IMR-90 (cell line): ENCODE data around the gene PKP4. TPM values are rescaled to one million over a fixed set of nuclear protein-coding genes. Genes with fewer than 3 reads are reported as not detected.
A peak's percentile ranks its signal among the peaks of the same experiment; 100 is the strongest.

Experiments
- ATAC-seq: fragments of 200-7000 bp; cut with Tn5 transposase; 2 replicates; pipeline ENCODE4 v1.9.1; 2020; ENCODE audit warnings: low read depth, mild to moderate bottlenecking, moderate library complexity
- BruUV-seq: library from RNA; stranded (reverse); fragments of 400-500 nt; replicated peaks from 2 replicates; lab custom pipeline; 2021; lab: Mats Ljungman, UMichigan
- CTCF ChIA-PET: fragments of 300-600 bp; formaldehyde crosslinking; extraction: SDS; loops from one replicate; lab custom pipeline; 2021; ENCODE audit warnings: antibody characterized with exemption; lab: Yijun Ruan, JAX
- POLR2A ChIA-PET: fragments of 300-600 bp; sonication (Branson Sonifier 250); formaldehyde crosslinking; loops from one replicate; lab custom pipeline; 2022; ENCODE audit warnings: antibody characterized with exemption; ENCODE audit not compliant: unreplicated experiment; lab: Charles Lee
- DNase-seq: peaks from one replicate; pipeline ENCODE4 v3.0.0; 2013
- H2AFZ ChIP-seq: replicated peaks from 2 replicates; pipeline ENCODE3; 2013; ENCODE audit warnings: low read length, mild to moderate bottlenecking; ENCODE audit not compliant: poor library complexity
- H2AK5ac ChIP-seq: 2 replicates; pipeline ENCODE4 v1.6.1; 2013; ENCODE audit warnings: low read depth, low read length, inconsistent platforms
- H2AK9ac ChIP-seq: replicated peaks from 2 replicates; pipeline ENCODE3; 2013; ENCODE audit warnings: mild to moderate bottlenecking, low read depth, low read length, moderate library complexity; ENCODE audit not compliant: poor library complexity
- H2BK120ac ChIP-seq: 2 replicates; pipeline ENCODE4 v1.6.1; 2013; ENCODE audit warnings: low read depth, low read length, inconsistent platforms
- H2BK15ac ChIP-seq: 3 replicates; pipeline ENCODE4 v1.6.1; 2013; ENCODE audit warnings: low read depth, low read length, inconsistent platforms
- H2BK20ac ChIP-seq: 2 replicates; pipeline ENCODE4 v1.6.1; 2013; ENCODE audit warnings: low read depth, mild to moderate bottlenecking, inconsistent platforms, low read length, moderate library complexity
- H2BK5ac ChIP-seq: 2 replicates; pipeline ENCODE4 v1.6.1; 2013; ENCODE audit warnings: mild to moderate bottlenecking, low read depth, low read length, inconsistent platforms; ENCODE audit not compliant: poor library complexity, severe bottlenecking
- H3K14ac ChIP-seq: replicated peaks from 2 replicates; pipeline ENCODE4 v1.6.1; 2013; ENCODE audit warnings: low read depth, low read length, inconsistent platforms
- H3K18ac ChIP-seq: 2 replicates; pipeline ENCODE4 v1.6.1; 2013; ENCODE audit warnings: low read depth, low read length, control low read depth
- H3K23ac ChIP-seq: 2 replicates; pipeline ENCODE4 v1.6.1; 2013; ENCODE audit warnings: low read depth, low read length, inconsistent platforms
- H3K27ac ChIP-seq: 2 replicates; pipeline ENCODE4 v1.5.1; 2013; ENCODE audit warnings: mild to moderate bottlenecking, control low read depth, low read length; ENCODE audit not compliant: insufficient read depth
- H3K27me3 ChIP-seq: 2 replicates; pipeline ENCODE4 v1.6.1; 2013; ENCODE audit warnings: low read length; ENCODE audit not compliant: control insufficient read depth, insufficient read depth
- H3K36me3 ChIP-seq: 2 replicates; pipeline ENCODE4 v1.6.1; 2013; ENCODE audit warnings: low read length, mixed read lengths; ENCODE audit not compliant: control insufficient read depth, insufficient read depth
- H3K4ac ChIP-seq: 2 replicates; pipeline ENCODE4 v1.6.1; 2013; ENCODE audit warnings: low read depth, low read length, inconsistent platforms
- H3K4me1 ChIP-seq: 2 replicates; pipeline ENCODE4 v1.6.1; 2013; ENCODE audit warnings: low read length, mixed read lengths; ENCODE audit not compliant: control insufficient read depth, insufficient read depth
- H3K4me2 ChIP-seq: 2 replicates; pipeline ENCODE4 v1.6.1; 2013; ENCODE audit warnings: low read depth, mild to moderate bottlenecking, control low read depth, low read length, moderate library complexity
- H3K4me3 ChIP-seq: 2 replicates; pipeline ENCODE4 v1.5.1; 2013; ENCODE audit warnings: low read depth, mild to moderate bottlenecking, control low read depth, low read length, moderate library complexity; ENCODE audit not compliant: insufficient read depth
- H3K56ac ChIP-seq: 2 replicates; pipeline ENCODE4 v1.6.1; 2013; ENCODE audit warnings: low read length, inconsistent platforms; ENCODE audit not compliant: insufficient read depth; ENCODE audit errors: extremely low read depth
- H3K79me1 ChIP-seq, 2 experiments: 2 replicates each; pipeline ENCODE4 v1.6.1; 2013; ENCODE audit warnings: low read length in 2 of 2, inconsistent platforms in 1 of 2, low read depth in 1 of 2
- H3K9ac ChIP-seq: 2 replicates; pipeline ENCODE4 v1.6.1; 2013; ENCODE audit warnings: low read depth, low read length, control low read depth
- H3K9me1 ChIP-seq: 2 replicates; pipeline ENCODE4 v1.6.1; 2013; ENCODE audit warnings: low read length, inconsistent platforms; ENCODE audit not compliant: insufficient read depth
- H3K9me3 ChIP-seq: 2 replicates; pipeline ENCODE4 v1.6.1; 2013; ENCODE audit warnings: low read length; ENCODE audit not compliant: control insufficient read depth, insufficient read depth
- H4K20me1 ChIP-seq: 2 replicates; pipeline ENCODE4 v1.6.1; 2013; ENCODE audit warnings: low read length, inconsistent platforms; ENCODE audit not compliant: insufficient read depth
- H4K5ac ChIP-seq: 2 replicates; pipeline ENCODE4 v1.6.1; 2013; ENCODE audit warnings: mild to moderate bottlenecking, low read depth, low read length, control low read depth
- H4K8ac ChIP-seq, 2 experiments: 2 replicates each; pipeline ENCODE4 v1.6.1; 2013; ENCODE audit warnings: low read depth in 2 of 2, low read length in 2 of 2, control low read depth in 1 of 2, inconsistent platforms in 1 of 2
- H4K91ac ChIP-seq: 2 replicates; pipeline ENCODE4 v1.6.1; 2013; ENCODE audit warnings: low read depth, low read length, inconsistent platforms; ENCODE audit not compliant: insufficient read depth
- BHLHE40 ChIP-seq: fragments of 150-350 bp; IDR thresholded peaks from 2 replicates; pipeline ENCODE4 v1.6.1; 2016; ENCODE audit warnings: mild to moderate bottlenecking, low read depth, low read length
- CEBPB ChIP-seq: IDR thresholded peaks from 2 replicates; pipeline ENCODE4 v1.6.1; 2012; ENCODE audit warnings: low read depth, low read length, improper control_type of control experiment
- CHD1 ChIP-seq: IDR thresholded peaks from 2 replicates; pipeline ENCODE4 v1.6.1; 2012; ENCODE audit warnings: low read depth, low read length, improper control_type of control experiment
- MAFK ChIP-seq: IDR thresholded peaks from 2 replicates; pipeline ENCODE4 v1.6.1; 2012; ENCODE audit warnings: low read depth, low read length, improper control_type of control experiment
- MAZ ChIP-seq: IDR thresholded peaks from 2 replicates; pipeline ENCODE4 v1.6.1; 2012; ENCODE audit warnings: low read depth, mild to moderate bottlenecking, low read length, improper control_type of control experiment, moderate library complexity, borderline replicate concordance
- MXI1 ChIP-seq: IDR thresholded peaks from 2 replicates; pipeline ENCODE4 v1.6.1; 2012; ENCODE audit warnings: low read depth, mild to moderate bottlenecking, low read length, moderate library complexity, borderline replicate concordance
- NFE2L2 ChIP-seq: fragments of 150-350 bp; IDR thresholded peaks from 2 replicates; pipeline ENCODE4 v1.6.1; 2016; ENCODE audit warnings: low read depth, mild to moderate bottlenecking, low read length
- POLR2A ChIP-seq: IDR thresholded peaks from 2 replicates; pipeline ENCODE4 v1.6.1; 2012; ENCODE audit warnings: mild to moderate bottlenecking, low read depth, low read length
- RAD21 ChIP-seq: IDR thresholded peaks from 2 replicates; pipeline ENCODE4 v1.6.1; 2012; ENCODE audit warnings: low read length, improper control_type of control experiment
- RCOR1 ChIP-seq: IDR thresholded peaks from 2 replicates; pipeline ENCODE4 v1.6.1; 2012; ENCODE audit warnings: mild to moderate bottlenecking, low read length, improper control_type of control experiment; ENCODE audit not compliant: insufficient replicate concordance
- RFX5 ChIP-seq: IDR thresholded peaks from 2 replicates; pipeline ENCODE4 v1.8.0; 2012; ENCODE audit warnings: low read depth, mild to moderate bottlenecking, low read length, moderate library complexity
- WGBS, 2 experiments: methylation state at CpG; one replicate each; pipeline versions ENCODE4 v1.1.5 to v1.1.7; 2013; ENCODE audit warnings: missing lambda C conversion rate in 2 of 2; ENCODE audit not compliant: insufficient read length in 1 of 2; ENCODE audit errors: extremely low coverage in 2 of 2; 5-methylcytosine and 5-hydroxymethylcytosine counted together
- dilution Hi-C: fragments of 300-500 bp; cut with HindIII; formaldehyde crosslinking; loops from one replicate; pipeline ENCODE4 v1.14.3; 2018; ENCODE audit warnings: low sequenced_read_pairs; ENCODE audit not compliant: unreplicated experiment
- in situ Hi-C: fragments of 300-500 bp; cut with MboI; formaldehyde crosslinking; loops from 3 replicates; pipeline ENCODE4 v1.14.3; 2019; ENCODE audit warnings: low sequenced_read_pairs, inconsistent platforms, mixed read lengths
- intact Hi-C: fragments of 100-400 bp; cut with micrococcal nuclease; formaldehyde crosslinking; loops from 2 replicates; pipeline ENCODE4 v1.10.0; 2022
- polyA plus RNA-seq, 3 experiments: library from polyadenylated mRNA; depleted of rRNA; stranded (reverse); fragments of >200 nt; gene quantifications; 2 replicates each; pipeline ENCODE4 v1.2.3, GENCODE V29; 2012; ENCODE audit warnings: low replicate concordance in 1 of 3
- total RNA-seq: library from RNA; depleted of rRNA; stranded (reverse); fragments of >200 nt; gene quantifications from 2 replicates; pipeline ENCODE4 v1.2.3, GENCODE V29; 2012
- TF ChIP-seq, protein P1 (sequence below): fragments of 150-350 bp; IDR thresholded peaks from 2 replicates; pipeline ENCODE4 v1.6.1; 2017; ENCODE audit warnings: mild to moderate bottlenecking, antibody characterized with exemption, low read length, low read depth
- TF ChIP-seq, protein P2 (sequence below): fragments of 150-350 bp; IDR thresholded peaks from 2 replicates; pipeline ENCODE4 v1.6.1; 2016; ENCODE audit warnings: low read depth, mild to moderate bottlenecking, low read length, moderate library complexity, borderline replicate concordance

Gene PKP4
- total and polyA plus RNA-seq, 2 of the 4 experiments (the other 2 are of a cell fraction): 20.1 to 37.8 TPM

DNA sequence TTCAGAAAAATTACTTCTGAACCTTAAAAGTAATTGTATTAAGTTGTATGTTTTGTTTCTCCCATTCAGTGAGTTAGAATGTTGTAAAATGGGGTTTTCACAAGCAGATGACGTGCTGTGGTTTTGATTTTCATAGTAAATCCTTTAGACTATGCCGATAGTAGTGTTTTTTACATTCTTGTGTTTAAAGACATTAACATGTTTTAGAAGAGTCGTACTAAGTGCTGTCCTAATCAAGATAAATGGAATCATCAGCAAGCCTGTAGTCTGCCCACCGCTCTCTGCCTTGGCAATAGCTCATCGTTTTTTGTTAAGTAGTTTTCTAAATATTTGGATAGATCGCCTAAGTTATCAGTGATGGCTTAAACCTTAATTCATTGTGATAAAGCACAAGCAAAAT, 21.5 kb downstream of the PKP4 start:
- no peak overlapping the region for H3K14ac ChIP-seq
- no peak overlapping the region for H2BK15ac ChIP-seq
- 0 out of 2 replicates have a peak overlapping the region, but pooled peaks have one; percentile 19 for H3K4me2 ChIP-seq
- H2AK9ac ChIP-seq: no peak overlapping the region
- no peak overlapping the region for H4K91ac ChIP-seq
- no peak overlapping the region for H2AFZ ChIP-seq
- no peak overlapping the region for H3K56ac ChIP-seq
- no peak overlapping the region for H3K23ac ChIP-seq
- no peak overlapping the region for H2BK20ac ChIP-seq
- no peak overlapping the region for H3K27ac ChIP-seq
- CTCF ChIA-PET: no interaction called here
- H3K27me3 ChIP-seq: no peaks in the 10 kb centered on the region
- no peaks in the 10 kb centered on the region for H3K36me3 ChIP-seq
- intact Hi-C loops: no loop called here
- dilution Hi-C loops: no loop called here
- no peak overlapping the region for H3K4me3 ChIP-seq
- in situ Hi-C loops: no loop called here
- POLR2A ChIA-PET: no interaction called here
- no TSS peak for BruUV-seq
- H4K5ac ChIP-seq: no peak overlapping the region
- ATAC-seq (peak; percentile 46), DNase-seq (no peak)
- peaks cover 21 to 27% of the 10 kb centered on the region in 2 experiments for H3K79me1 ChIP-seq
- H3K4ac ChIP-seq: no peak overlapping the region
- no peaks in the 10 kb centered on the region for H4K20me1 ChIP-seq
- no peaks in the 10 kb centered on the region for H3K9me1 ChIP-seq
- H3K9me3 ChIP-seq: no peaks in the 10 kb centered on the region
- H3K18ac ChIP-seq: no peak overlapping the region
- peak overlapping the region in 1 of 2 experiments; percentile 30; a peak in 1 of 4 replicates for H4K8ac ChIP-seq
- WGBS, 2 experiments: no CpG with 5 or more reads among the region's 6 CpGs
- H3K4me1 ChIP-seq: peaks cover 2% of the 10 kb centered on the region; the same call in 1 of the 2 replicates
- no peak overlapping the region for H3K9ac ChIP-seq
- no peak overlapping the region for H2AK5ac ChIP-seq
- no peak for TF ChIP-seq POLR2A
- TF ChIP-seq RAD21: no peak
- TF ChIP-seq, protein P1, sequence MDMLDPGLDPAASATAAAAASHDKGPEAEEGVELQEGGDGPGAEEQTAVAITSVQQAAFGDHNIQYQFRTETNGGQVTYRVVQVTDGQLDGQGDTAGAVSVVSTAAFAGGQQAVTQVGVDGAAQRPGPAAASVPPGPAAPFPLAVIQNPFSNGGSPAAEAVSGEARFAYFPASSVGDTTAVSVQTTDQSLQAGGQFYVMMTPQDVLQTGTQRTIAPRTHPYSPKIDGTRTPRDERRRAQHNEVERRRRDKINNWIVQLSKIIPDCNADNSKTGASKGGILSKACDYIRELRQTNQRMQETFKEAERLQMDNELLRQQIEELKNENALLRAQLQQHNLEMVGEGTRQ: no peak
- TF ChIP-seq BHLHE40: no peak
- TF ChIP-seq MAZ: no peak
- TF ChIP-seq NFE2L2: no peak
- no peak for TF ChIP-seq MXI1
- TF ChIP-seq CHD1: no peak
- no peak for TF ChIP-seq MAFK
- TF ChIP-seq CEBPB: no peak
- TF ChIP-seq, protein P2, sequence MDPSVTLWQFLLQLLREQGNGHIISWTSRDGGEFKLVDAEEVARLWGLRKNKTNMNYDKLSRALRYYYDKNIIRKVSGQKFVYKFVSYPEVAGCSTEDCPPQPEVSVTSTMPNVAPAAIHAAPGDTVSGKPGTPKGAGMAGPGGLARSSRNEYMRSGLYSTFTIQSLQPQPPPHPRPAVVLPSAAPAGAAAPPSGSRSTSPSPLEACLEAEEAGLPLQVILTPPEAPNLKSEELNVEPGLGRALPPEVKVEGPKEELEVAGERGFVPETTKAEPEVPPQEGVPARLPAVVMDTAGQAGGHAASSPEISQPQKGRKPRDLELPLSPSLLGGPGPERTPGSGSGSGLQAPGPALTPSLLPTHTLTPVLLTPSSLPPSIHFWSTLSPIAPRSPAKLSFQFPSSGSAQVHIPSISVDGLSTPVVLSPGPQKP: no peak
- TF ChIP-seq RCOR1: no peak
- TF ChIP-seq RFX5: no peak
- H2BK120ac ChIP-seq: no peak overlapping the region
- no peak overlapping the region for H2BK5ac ChIP-seq
